Fibroblast of peridontal ligament (primary cell): ENCODE measurements around the gene RNF125.

ENCODE experiments used
- DNase-seq: peaks from one replicate; pipeline ENCODE4 v3.0.0-alpha.2; 2010; ENCODE audit errors: extremely low read depth

Gene RNF125

GRCh38 chr18:32091325-32091723 is 72.7 kb downstream of the RNF125 start:
- no peak for DNase-seq

- DNase-seq, result peak; percentile 69
Measured at GRCh38 chr18:32091724-32092421, 73.2 kb downstream of the RNF125 start, which contains the start of gene RNF138. RNF138 (plus strand) TSS chr18:32091874; CDS start chr18:32092777, 903 bp downstream.

- DNase-seq, result peak; percentile 92
Measured at GRCh38 chr18:32092422-32093101, 73.9 kb downstream of the RNF125 start.

GRCh38 chr18:32093102-32093511 is 74.5 kb downstream of the RNF125 start:
- DNase-seq, result peak; percentile 58

GRCh38 chr18:32093523-32093922 is 74.9 kb downstream of the RNF125 start:
- no peak for DNase-seq

- no peak for DNase-seq
Measured at GRCh38 chr18:32095192-32095899, 76.7 kb downstream of the RNF125 start.

GRCh38 chr18:32095900-32096229 is 77.2 kb downstream of the RNF125 start:
- DNase-seq, result no peak

- no peak for DNase-seq
Measured at GRCh38 chr18:32096946-32097345, 78.3 kb downstream of the RNF125 start.

GRCh38 chr18:32104516-32104915 is 85.9 kb downstream of the RNF125 start:
- no peak for DNase-seq

- no peak for DNase-seq
Measured at GRCh38 chr18:32110005-32110404, 91.4 kb downstream of the RNF125 start.

- DNase-seq, result no peak
Measured at GRCh38 chr18:32111706-32112105, 93.1 kb downstream of the RNF125 start.

- DNase-seq, result no peak
Measured at GRCh38 chr18:32112826-32113225, 94.2 kb downstream of the RNF125 start.

- DNase-seq, result no peak
Measured at GRCh38 chr18:32114293-32114942, 95.8 kb downstream of the RNF125 start.

- no peak for DNase-seq
Measured at GRCh38 chr18:32122039-32122438, 103.4 kb downstream of the RNF125 start.
